GM12874 (cell line): Measurements from ENCODE around the gene TRIO.

Experiments
- CTCF ChIP-seq: IDR thresholded peaks from 2 replicates; pipeline ENCODE4 v1.5.1; 2011; ENCODE audit warnings: low read depth, mild to moderate bottlenecking, control low read depth, low read length, moderate library complexity; ENCODE audit not compliant: insufficient read depth

Gene TRIO

GRCh38 chr5:14183187-14183939, 40.2 kb downstream of the TRIO start:
- TF ChIP-seq CTCF = no peak

- TF ChIP-seq CTCF = no peak
Measured at GRCh38 chr5:14184082-14184481, 40.9 kb downstream of the TRIO start.

- no peak for TF ChIP-seq CTCF
Measured at GRCh38 chr5:14184725-14185124, 41.6 kb downstream of the TRIO start.

- no peak for TF ChIP-seq CTCF
Measured at GRCh38 chr5:14185326-14186058, 42.4 kb downstream of the TRIO start.

- TF ChIP-seq CTCF = no peak
Measured at GRCh38 chr5:14186059-14186830, 43.1 kb downstream of the TRIO start.

- no peak for TF ChIP-seq CTCF
Measured at GRCh38 chr5:14187157-14187556, 44.0 kb downstream of the TRIO start.

- no peak for TF ChIP-seq CTCF
Measured at GRCh38 chr5:14187660-14188059, 44.5 kb downstream of the TRIO start.
